HepG2 (cell line): ENCODE data around the gene PIM3. TPM values are rescaled to one million over a fixed set of nuclear protein-coding genes. Genes with fewer than 3 reads are reported as not detected.

Source experiments
- ATF1 ChIP-seq: IDR thresholded peaks from 2 replicates; pipeline ENCODE4 v1.6.1; 2016; ENCODE audit warnings: mild to moderate bottlenecking, control low read depth
- CBX1 ChIP-seq: IDR thresholded peaks from one replicate; pipeline ENCODE4 v1.6.1; 2016; ENCODE audit warnings: antibody characterized with exemption, low read depth
- EP300 ChIP-seq, 3 experiments: sonication (generic) in 1 of 3; formaldehyde crosslinking in 1 of 3; IDR thresholded peaks; 2 replicates each; pipeline versions ENCODE4 v1.5.1 to v1.6.1; 2011 to 2020; ENCODE audit warnings: low read depth in 2 of 3, low read length in 2 of 3, borderline replicate concordance in 1 of 3, improper control_type of control experiment in 1 of 3, mild to moderate bottlenecking in 1 of 3, missing genetic modification reagents in 1 of 3, moderate library complexity in 1 of 3
- FOXO1 ChIP-seq: sonication (generic); formaldehyde crosslinking; IDR thresholded peaks from 2 replicates; pipeline ENCODE4 v1.4.0; 2020; ENCODE audit warnings: missing genetic modification reagents
- KLF6 ChIP-seq: IDR thresholded peaks from 2 replicates; pipeline ENCODE4 v1.8.0; 2016; ENCODE audit warnings: missing biosample characterization, missing genetic modification reagents
- MAZ ChIP-seq, 2 experiments: sonication (generic) in 1 of 2; formaldehyde crosslinking in 1 of 2; IDR thresholded peaks; 2 replicates each; pipeline versions ENCODE4 v1.5.0 to v1.6.1; 2012 to 2020; ENCODE audit warnings: low read depth in 2 of 2, mild to moderate bottlenecking in 2 of 2, borderline replicate concordance in 1 of 2, improper control_type of control experiment in 1 of 2, low read length in 1 of 2, missing genetic modification reagents in 1 of 2, moderate library complexity in 1 of 2
- MED13 ChIP-seq: sonication (generic); formaldehyde crosslinking; IDR thresholded peaks from 2 replicates; pipeline ENCODE4 v1.5.0; 2020; ENCODE audit warnings: missing genetic modification reagents
- MLXIP ChIP-seq: sonication (generic); formaldehyde crosslinking; IDR thresholded peaks from 2 replicates; pipeline ENCODE4 v1.9.0; 2021; ENCODE audit warnings: missing genetic modification reagents, borderline replicate concordance
- MTA3 ChIP-seq: sonication (generic); formaldehyde crosslinking; IDR thresholded peaks from 2 replicates; pipeline ENCODE4 v1.4.0; 2020; ENCODE audit warnings: missing genetic modification reagents
- POLR2A ChIP-seq, 2 experiments: IDR thresholded peaks; 2 replicates each; pipeline ENCODE4 v1.6.1; 2011; ENCODE audit warnings: low read depth in 2 of 2, low read length in 2 of 2, mild to moderate bottlenecking in 1 of 2, moderate library complexity in 1 of 2; ENCODE audit not compliant: insufficient read depth in 1 of 2
- SRSF4 ChIP-seq: fragments of 200-400 bp; formaldehyde crosslinking; IDR thresholded peaks from one replicate; pipeline ENCODE4 v1.6.1; 2018; ENCODE audit warnings: mild to moderate bottlenecking, low read depth, low read length, moderate library complexity; ENCODE audit not compliant: poor library complexity, severe bottlenecking
- TMF1 ChIP-seq: sonication (generic); formaldehyde crosslinking; IDR thresholded peaks from 2 replicates; pipeline ENCODE4 v1.8.1; 2022; ENCODE audit warnings: low read depth, missing genetic modification reagents
- ZBTB33 ChIP-seq: sonication (generic); formaldehyde crosslinking; IDR thresholded peaks from 2 replicates; pipeline ENCODE4 v1.4.0; 2020; ENCODE audit warnings: missing genetic modification reagents
- ZBTB43 ChIP-seq: sonication (generic); formaldehyde crosslinking; conservative IDR thresholded peaks from 2 replicates; pipeline ENCODE4 v1.4.0; 2020; ENCODE audit warnings: missing genetic modification reagents
- ZBTB7A ChIP-seq: sonication (generic); formaldehyde crosslinking; IDR thresholded peaks from 2 replicates; pipeline ENCODE4 v1.8.0; 2022; ENCODE audit warnings: mild to moderate bottlenecking, missing genetic modification reagents
- ZFX ChIP-seq: sonication (generic); formaldehyde crosslinking; IDR thresholded peaks from 2 replicates; pipeline ENCODE4 v1.4.0; 2020; ENCODE audit warnings: mild to moderate bottlenecking, low read depth, missing genetic modification reagents, moderate library complexity
- ZNF230 ChIP-seq: sonication (generic); formaldehyde crosslinking; IDR thresholded peaks from 2 replicates; pipeline ENCODE4 v1.4.0; 2020; ENCODE audit warnings: mild to moderate bottlenecking, missing genetic modification reagents
- ZNF260 ChIP-seq: sonication (generic); formaldehyde crosslinking; IDR thresholded peaks from 2 replicates; pipeline ENCODE4 v1.4.0; 2020; ENCODE audit warnings: missing genetic modification reagents, low read depth, mild to moderate bottlenecking, borderline replicate concordance
- ZNF274 ChIP-seq: sonication (generic); formaldehyde crosslinking; IDR thresholded peaks from 2 replicates; pipeline ENCODE4 v1.5.1; 2020; ENCODE audit warnings: mild to moderate bottlenecking, missing genetic modification reagents
- ZNF292 ChIP-seq: sonication (generic); formaldehyde crosslinking; IDR thresholded peaks from 2 replicates; pipeline ENCODE4 v1.8.1; 2022; ENCODE audit warnings: mild to moderate bottlenecking, low read depth, missing genetic modification reagents, borderline replicate concordance
- polyA plus RNA-seq, 8 experiments: library from polyadenylated mRNA; depleted of rRNA in 3 of 8; stranded (reverse) in 7 of 8; unstranded in 1 of 8; fragments of >200 nt; fragmentation: Illumina TruSeq in 4 of 8; extraction: Trizol in 4 of 8; gene quantifications; 2 replicates each; pipeline versions ENCODE4 v1.2.1 to v1.2.3, GENCODE V29; 2011 to 2016; ENCODE audit warnings: low read depth in 4 of 8, missing spikeins in 1 of 8, mixed read lengths in 1 of 8; ENCODE audit not compliant: insufficient read depth in 1 of 8
- total RNA-seq, 5 experiments: library from RNA; depleted of rRNA; stranded (reverse); fragments of >200 nt; fragmentation: Illumina TruSeq; extraction: Trizol; gene quantifications; 2 replicates each; pipeline ENCODE4 v1.2.3, GENCODE V29; 2016; ENCODE audit warnings: low read depth in 1 of 5

PIM3 gene
- total and polyA plus RNA-seq, 2 of the 13 experiments (the other 11 are each of a cell fraction or from before 2014, with no cell fraction given): 21.6 to 31.2 TPM

GRCh38 chr22:49966774-49967705 lies 6.5 kb downstream of the PIM3 start (continued):
- TF ChIP-seq MLXIP (CRISPR knock-in tag) (no peak), EP300 (IDR thresholded peaks at IDR 0.05; ENCODE audit: low read depth in 2 of 2, low read length in 2 of 2) (no peak), EP300 (CRISPR knock-in tag; IDR thresholded peaks at IDR 0.05; ENCODE audit: borderline replicate concordance) (no peak), MAZ (IDR thresholded peaks at IDR 0.05; ENCODE audit: borderline replicate concordance, low read depth, low read length) (0 out of 2 replicates have a peak, but pooled peaks have one; percentile 11), MAZ (CRISPR knock-in tag; IDR thresholded peaks at IDR 0.05; ENCODE audit: low read depth) (no peak; the same call in 1 of the 2 replicates), TMF1 (CRISPR knock-in tag) (no peak), SRSF4 (no peak), MED13 (CRISPR knock-in tag) (no peak), ZBTB33 (CRISPR knock-in tag) (no peak), ZBTB43 (CRISPR knock-in tag) (peak; percentile 87), ZFX (peak; percentile 84), ZNF260 (no peak), ZBTB7A (CRISPR knock-in tag) (peak; percentile 47; the same call in 1 of the 2 replicates), MTA3 (CRISPR knock-in tag) (no peak), ATF1 (CRISPR knock-in tag) (no peak), CBX1 (no peak), ZNF292 (CRISPR knock-in tag) (peak; percentile 38; the same call in 1 of the 2 replicates), FOXO1 (no peak), POLR2A (IDR thresholded peaks at IDR 0.05; ENCODE audit: insufficient read depth in 1 of 2, low read depth in 2 of 2, low read length in 2 of 2) (peak in 1 of 2 experiments; percentile 55; a peak in 2 of 4 replicates), ZNF274 (CRISPR knock-in tag) (no peak), KLF6 (CRISPR knock-in tag) (0 out of 2 replicates have a peak, but pooled peaks have one; percentile 28), ZNF230 (CRISPR knock-in tag) (no peak)
